ENCODE measurements around the gene C16orf90. TPM values are rescaled to one million over a fixed set of nuclear protein-coding genes. Genes with fewer than 3 reads are reported as not detected.

Gene C16orf90
- polyA plus RNA-seq, 1 experiment = not detected

- TF ChIP-seq CTCF (IDR thresholded peaks at IDR 0.05; ENCODE audit: insufficient read depth, low read depth, low read length) = no peak
- POLR2A ChIA-PET = interaction anchor here (0.6 to 1.3 kb wide), 4 partner anchors 13 to 689 kb away, joined by 3 to 5 read pairs (median 4); partner anchors contain the start of gene ZSCAN32
- CTCF ChIA-PET = interaction anchor here (0.6 to 1.3 kb wide), 4 partner anchors 9 to 499 kb away, joined by 3 to 4 read pairs (median 3); partner anchors contain the start of genes ZNF174 and ZSCAN32
Measured at GRCh38 chr16:3444032-3444388, 51.3 kb downstream of the C16orf90 start.

More at GRCh38 chr16:3444032-3444388, 51.3 kb downstream of the C16orf90 start:
- Histone ChIP-seq H3K27me3 (ENCODE audit: control insufficient read depth, insufficient read depth, low read length) (no peaks in the 10 kb centered on the region), H3K36me3 (ENCODE audit: control insufficient read depth, insufficient read depth, low read length) (no peaks in the 10 kb centered on the region), H3K4me3 (ENCODE audit: low read depth, low read length) (peak overlapping the region; percentile 65)
- DNase-seq (ENCODE audit: low read depth) = no peak

Small RNA genes within 50 kb of the gene (small RNA-seq; reads per million reads assigned to genes)
- not detected for gene MIR6126 (ENCODE audit: insufficient read length, low read depth, low replicate concordance)

Other genes starting within 250 kb of the C16orf90 start
- not detected in 2 replicates for gene MEFV, start 238.9 kb downstream of the C16orf90 start, polyA plus RNA-seq (2011; rRNA removed)
- gene ZNF263, start 212.0 kb downstream of the C16orf90 start, polyA plus RNA-seq (2011; rRNA removed) = 12.9 and 14.2 TPM in 2 replicates
- gene TIGD7, start 190.1 kb downstream of the C16orf90 start, polyA plus RNA-seq (2011; rRNA removed) = 2.0 and 3.7 TPM in 2 replicates
- gene ZNF75A, start 190.0 kb downstream of the C16orf90 start, polyA plus RNA-seq (2011; rRNA removed) = 9.6 and 13.6 TPM in 2 replicates
- gene OR2C1, start 139.6 kb downstream of the C16orf90 start, polyA plus RNA-seq (2011; rRNA removed) = 0.17 TPM in 1 of 2 replicates, not detected in the other
- 13.8 and 14.0 TPM in 2 replicates for gene ZSCAN32, start 94.5 kb downstream of the C16orf90 start, polyA plus RNA-seq (2011; rRNA removed)
- 10.0 and 10.6 TPM in 2 replicates for gene ZNF174, start 94.3 kb downstream of the C16orf90 start, polyA plus RNA-seq (2011; rRNA removed)
- 0.93 and 1.5 TPM in 2 replicates for gene ZNF597, start 52.0 kb downstream of the C16orf90 start, polyA plus RNA-seq (2011; rRNA removed)
- gene NAA60, start 51.8 kb downstream of the C16orf90 start, polyA plus RNA-seq (2011; rRNA removed) = 21.7 and 30.7 TPM in 2 replicates
- gene CLUAP1, start 5.5 kb upstream of the C16orf90 start, polyA plus RNA-seq (2011; rRNA removed) = 14.7 and 27.0 TPM in 2 replicates
- not detected in 2 replicates for gene NLRC3, start 81.9 kb upstream of the C16orf90 start, polyA plus RNA-seq (2011; rRNA removed)
- 0.92 and 0.97 TPM in 2 replicates for gene SLX4, start 116.1 kb upstream of the C16orf90 start, polyA plus RNA-seq (2011; rRNA removed)
- gene DNASE1, start 159.2 kb upstream of the C16orf90 start, polyA plus RNA-seq (2011; rRNA removed) = 6.4 and 10.9 TPM in 2 replicates
- 95.9 and 112 TPM in 2 replicates for gene TRAP1, start 222.0 kb upstream of the C16orf90 start, polyA plus RNA-seq (2011; rRNA removed)

Data from BJ (cell line).